ENCODE data around the gene PCYT2.

- TF ChIP-seq CTCF (IDR thresholded peaks at IDR 0.05) (no peak), POLR2A (IDR thresholded peaks at IDR 0.05) (no peak)
These were observed 23.0 kb upstream of the PCYT2 start for GRCh38 chr17:81934098-81934757.

All from uterus (tissue), 2 donors.